GM19452 (cell line): ENCODE results near the gene CCBE1.
"Not testable (repeated sequence)": the region's sequence is repeated elsewhere in the genome, so short reads cannot be mapped to it uniquely, and the experiment has no call there.

Experiments used
- ATAC-seq: cut with Tn5 transposase; IDR thresholded peaks from one replicate; pipeline ENCODE4 v1.9.1; 2021; ENCODE audit not compliant: unreplicated experiment

The CCBE1 gene

GRCh38 chr18:59550174-59550516 lies 147.1 kb downstream of the CCBE1 start:
- ATAC-seq: no peak

DNA sequence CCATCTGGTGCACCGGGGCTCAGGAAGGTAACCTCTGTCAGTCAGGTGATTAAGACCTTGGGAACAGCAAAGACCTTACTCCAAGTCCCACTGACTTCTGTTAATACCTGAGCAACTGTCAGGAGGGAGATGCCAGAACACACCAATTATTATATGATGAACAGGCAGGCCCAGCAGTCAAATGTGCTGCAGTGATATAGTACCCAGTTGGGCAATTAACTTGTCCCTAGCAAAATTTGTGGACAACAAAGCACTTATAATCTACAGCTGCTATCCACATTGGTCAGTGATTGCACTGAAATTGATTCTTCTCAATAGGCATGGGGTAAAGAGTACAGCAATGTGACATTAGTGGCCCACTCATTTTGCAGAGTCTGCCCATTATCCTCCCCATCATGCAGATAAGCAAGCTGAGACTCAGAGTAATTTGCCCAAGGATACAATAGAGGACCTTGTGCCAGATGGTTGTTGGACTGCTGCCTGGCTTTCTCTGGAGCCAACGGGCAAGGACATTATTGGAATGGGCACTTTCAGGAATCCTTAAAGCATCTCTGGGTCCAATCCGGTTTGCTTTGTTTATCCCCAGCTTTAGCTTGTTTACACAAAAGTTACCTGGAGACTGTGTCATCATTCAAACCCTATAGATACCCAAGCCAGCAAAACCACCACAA lies 147.6 kb downstream of the CCBE1 start:
- ATAC-seq: no peak

- no peak for ATAC-seq
These were observed 149.5 kb downstream of the CCBE1 start for GRCh38 chr18:59547581-59548182.

- ATAC-seq: no peak
These were observed 151.0 kb downstream of the CCBE1 start for GRCh38 chr18:59546188-59546587.

DNA sequence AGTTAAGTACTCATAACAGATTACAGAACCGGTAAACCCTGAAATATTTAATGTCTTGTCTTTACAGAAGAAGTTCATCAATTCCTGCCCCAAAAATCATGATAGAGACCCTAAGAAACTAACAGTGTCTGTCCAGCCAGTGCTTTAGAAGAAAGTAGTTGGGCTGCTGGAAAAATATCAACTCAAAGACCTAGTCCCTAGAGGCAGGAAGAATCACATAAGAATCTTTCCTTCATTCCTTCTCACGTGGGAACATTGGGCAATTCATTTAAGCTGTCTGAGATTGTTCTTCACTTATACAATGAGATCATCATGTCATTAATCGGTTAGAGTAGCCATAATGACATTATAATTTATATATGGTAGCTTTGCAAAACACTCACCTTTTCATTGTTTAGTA lies 156.4 kb downstream of the CCBE1 start:
- no peak for ATAC-seq

DNA sequence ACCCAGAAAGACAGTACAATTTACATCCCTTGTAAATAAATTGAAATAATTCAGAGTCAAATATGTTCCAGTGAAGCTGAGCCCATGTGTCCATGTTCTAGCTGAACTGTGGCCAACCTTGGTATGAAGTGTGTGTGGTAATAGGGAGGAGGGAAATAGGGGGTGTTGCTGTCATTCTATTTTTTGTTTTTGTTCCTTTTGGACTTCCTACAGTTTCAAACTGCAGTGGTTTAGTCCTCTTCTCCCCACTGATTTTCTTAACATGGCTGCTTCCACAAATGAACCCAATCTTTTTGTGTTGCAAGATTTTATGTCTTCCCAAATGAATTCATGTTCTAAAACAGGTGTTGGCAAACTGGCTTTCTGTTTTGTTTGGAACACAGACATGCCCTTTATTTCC lies 156.9 kb downstream of the CCBE1 start:
- ATAC-seq: no peak

DNA sequence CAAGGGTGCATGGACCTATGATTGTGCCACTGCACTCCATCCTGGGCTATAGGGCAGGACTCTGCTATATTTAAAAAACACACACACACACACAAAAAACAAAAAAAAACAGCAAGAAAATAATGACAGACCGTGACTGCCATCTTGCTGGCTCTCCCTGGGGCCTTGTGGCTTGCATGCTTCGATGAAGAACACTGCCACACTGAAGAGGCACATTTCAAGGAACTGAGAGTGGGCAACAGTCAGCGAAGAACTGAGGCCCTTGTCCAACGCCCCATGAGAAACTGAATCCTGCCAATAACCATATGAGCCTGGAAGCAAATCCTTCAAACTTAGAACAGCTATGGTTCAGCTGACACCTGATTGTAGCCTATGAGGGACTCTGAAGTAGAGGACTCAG lies 158.1 kb downstream of the CCBE1 start:
- no peak for ATAC-seq

DNA sequence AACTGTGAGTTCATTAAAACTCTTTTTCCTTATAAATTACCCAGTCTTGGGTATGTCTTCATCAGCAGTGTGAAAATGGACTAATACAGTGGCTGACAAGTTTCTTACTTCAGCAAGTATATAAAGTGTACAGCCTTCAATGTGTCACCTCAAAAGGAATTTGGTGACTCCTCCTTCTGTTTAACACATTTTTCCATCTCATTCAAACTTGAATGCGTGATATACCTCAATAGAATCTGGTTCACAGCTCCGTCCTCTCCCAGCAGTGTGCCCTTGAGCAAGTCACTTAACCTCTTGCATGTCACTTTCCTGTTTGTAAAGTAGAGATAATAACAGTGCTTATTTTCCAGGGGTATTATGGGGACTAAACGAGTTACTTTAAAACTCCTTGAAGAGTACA lies 159.6 kb downstream of the CCBE1 start:
- no peak for ATAC-seq

DNA sequence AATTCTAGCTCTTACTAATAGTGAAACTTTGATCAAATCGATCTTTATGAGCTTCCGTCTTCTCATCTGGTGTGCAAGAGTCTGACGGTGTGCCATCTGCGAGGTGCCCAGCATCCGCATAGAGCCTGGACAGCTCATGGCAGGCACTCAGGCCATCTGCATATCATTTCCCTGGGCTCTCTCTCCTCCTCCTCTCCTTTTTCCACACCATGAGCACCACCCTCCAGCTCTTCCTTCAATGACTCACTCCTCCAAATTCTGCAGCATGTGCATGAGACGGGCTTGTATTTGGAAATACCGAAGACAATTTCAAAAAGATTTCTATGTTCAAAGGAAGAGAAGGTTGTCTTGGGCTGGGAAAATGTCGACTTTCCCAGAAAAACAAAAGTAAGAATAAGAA lies 161.1 kb downstream of the CCBE1 start:
- no peak for ATAC-seq

DNA sequence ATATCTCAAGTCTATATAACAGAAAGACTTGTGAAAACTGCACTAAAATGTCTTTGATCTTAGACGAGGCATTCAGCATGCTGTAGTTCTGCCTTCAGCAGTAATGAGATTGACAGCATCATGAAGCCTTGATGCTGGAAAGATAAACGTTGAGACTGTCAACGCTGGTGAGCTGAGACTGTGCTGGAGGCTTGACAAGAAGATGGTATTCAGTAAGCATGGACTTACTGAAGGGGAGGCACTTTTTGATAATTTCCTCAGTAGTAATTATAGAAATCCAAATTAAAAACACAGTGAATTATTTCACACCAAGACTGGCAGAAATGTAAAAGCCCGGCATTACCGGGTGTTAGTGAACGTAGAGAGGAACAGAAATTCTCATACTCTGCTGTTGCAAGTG lies 162.2 kb downstream of the CCBE1 start:
- ATAC-seq: no peak

GRCh38 chr18:59528866-59529265 lies 168.4 kb downstream of the CCBE1 start:
- no peak for ATAC-seq

DNA sequence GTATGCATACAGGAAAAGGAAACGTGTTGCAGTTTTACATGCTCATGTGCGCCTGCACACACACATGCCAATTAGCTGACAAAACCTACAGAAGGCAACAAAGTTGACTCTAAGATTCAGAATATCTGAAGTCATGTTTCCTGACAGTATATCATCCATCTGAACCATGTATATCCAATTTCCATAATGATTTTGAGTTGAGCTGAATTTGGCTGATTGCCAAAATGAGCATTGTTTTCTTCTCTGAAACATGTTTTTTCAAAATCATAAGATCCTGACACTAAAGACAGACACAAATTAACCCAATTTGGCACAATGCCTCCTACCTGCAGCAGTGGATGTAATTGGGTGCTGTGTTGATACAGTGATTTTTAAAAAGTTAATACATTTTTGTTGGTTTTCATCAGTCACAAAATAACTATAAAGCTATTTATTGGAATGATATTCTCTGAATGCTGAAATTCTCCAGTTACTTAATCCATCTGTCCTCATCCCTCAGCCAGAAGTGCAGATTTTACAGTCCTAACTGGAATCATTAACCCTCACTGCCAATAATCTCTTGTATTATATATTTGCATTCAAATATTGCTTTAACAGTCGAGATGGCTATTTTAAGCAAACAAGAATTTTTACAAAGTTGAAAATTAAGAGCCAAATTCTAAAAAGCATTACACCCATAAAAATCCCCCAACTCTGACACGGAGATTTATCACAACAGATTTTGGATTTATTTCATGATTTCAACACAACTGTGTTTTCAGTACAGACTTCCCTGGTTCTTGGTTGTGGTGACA lies 176.5 kb downstream of the CCBE1 start:
- ATAC-seq: no peak

DNA sequence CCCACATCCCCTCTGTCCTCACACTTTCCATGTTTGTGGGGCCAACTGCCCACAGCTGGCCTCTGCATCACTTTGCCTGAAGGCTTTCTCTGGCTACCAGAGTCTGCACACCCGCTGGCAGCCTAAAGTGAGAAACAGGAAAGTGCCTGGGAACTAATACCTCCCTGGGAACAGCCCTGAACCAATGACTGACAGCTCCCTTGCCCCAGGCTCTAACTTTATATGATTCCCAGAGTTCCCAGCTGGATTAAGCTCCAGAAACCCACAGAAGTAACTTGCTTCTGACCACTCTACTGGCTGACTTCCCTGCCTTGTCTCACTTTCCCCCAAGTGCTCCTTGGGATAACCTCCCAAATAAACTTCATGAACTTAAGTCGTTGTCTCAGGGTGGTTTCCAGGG lies 178.5 kb downstream of the CCBE1 start:
- no peak for ATAC-seq

DNA sequence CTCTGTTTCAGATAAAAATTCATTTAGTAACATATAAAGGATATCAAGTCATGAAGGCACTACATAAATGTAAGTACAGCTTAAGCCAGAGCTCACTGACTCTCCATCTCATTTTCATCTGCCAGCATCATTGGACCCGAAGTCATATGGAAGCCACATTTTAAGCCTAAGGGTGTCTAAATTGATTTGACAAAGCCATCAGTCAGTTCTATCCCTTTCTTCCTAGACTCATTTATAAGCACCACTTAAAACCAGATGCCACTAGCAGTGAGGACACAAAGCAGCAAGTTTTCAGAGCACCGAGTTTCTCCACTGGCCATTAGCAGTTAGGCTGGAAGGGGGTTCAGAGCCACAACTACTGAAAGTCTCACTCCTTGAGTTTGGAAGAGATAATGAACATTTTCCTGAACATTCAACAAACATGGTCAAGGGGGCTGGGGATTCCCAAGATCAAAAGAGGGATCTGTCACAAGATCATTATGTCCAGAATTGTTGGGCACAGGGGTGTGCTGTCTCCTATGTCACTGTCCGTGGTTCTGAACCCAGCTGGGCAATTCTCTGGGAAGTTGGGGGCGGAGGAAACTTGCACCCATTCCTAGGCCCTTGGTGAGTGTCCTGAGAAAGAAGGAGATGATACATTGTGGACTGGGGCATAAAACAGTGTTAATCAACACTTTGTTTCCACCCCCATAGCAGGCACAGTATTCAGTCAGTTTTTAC lies 179.6 kb downstream of the CCBE1 start:
- no peak for ATAC-seq

DNA sequence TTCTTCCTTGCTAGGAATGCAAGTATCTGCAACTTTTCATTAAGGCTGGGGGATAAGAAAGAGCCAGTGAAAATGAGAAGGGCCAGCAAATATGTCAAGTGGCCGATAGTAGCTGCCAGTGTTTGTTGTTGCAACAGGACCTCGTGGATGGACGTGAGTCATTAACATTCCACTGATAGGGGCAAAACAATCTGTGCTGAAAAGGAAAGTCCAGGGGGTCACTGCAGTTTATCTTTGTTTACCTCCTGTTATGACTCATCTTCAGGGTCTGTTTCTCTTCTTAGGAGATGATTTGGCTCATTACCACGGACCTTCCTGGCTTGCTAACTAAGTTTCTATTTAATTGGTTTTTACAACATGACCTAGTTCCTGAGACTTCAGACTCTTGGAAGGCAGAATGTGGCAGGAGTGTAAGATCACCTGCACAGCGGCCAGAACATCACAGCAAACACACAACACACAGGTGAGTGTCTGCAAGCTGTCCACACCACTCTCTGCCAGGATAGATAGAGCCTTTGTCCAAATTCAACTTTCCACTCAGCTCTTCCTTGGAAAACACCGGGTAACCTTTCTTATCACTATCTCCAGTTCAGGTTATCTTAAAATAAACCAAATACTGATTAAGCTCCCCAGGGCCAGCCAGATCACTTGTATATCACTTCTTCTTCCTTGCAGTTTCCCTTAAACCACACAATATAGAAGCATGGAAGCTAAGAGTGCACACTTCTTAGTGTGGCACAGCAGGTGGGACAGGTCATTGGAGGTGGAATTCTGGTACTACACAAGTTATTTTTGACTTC lies 180.7 kb downstream of the CCBE1 start:
- ATAC-seq: no peak

DNA sequence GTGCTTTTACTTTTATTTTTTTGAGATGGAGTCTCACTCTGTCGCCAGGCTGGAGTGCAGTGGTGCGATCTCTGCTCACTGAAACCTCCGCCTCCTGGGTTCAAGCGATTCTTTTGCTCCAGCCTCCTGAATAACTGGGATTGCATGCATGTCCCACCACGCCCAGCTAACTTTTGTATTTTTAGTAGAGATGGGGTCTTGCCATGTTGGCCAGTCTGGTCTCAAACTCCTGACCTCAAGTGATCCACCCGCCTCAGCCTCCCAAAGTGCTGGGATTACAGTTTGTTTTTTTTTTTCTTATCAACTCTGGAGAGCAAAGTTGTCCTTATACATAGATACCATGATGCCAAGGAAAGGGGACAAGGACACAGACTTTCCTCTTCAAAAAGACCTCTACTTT lies 181.3 kb downstream of the CCBE1 start:
- ATAC-seq: not testable (repeated sequence)

GRCh38 chr18:59515147-59515546 lies 182.1 kb downstream of the CCBE1 start:
- ATAC-seq: no peak

DNA sequence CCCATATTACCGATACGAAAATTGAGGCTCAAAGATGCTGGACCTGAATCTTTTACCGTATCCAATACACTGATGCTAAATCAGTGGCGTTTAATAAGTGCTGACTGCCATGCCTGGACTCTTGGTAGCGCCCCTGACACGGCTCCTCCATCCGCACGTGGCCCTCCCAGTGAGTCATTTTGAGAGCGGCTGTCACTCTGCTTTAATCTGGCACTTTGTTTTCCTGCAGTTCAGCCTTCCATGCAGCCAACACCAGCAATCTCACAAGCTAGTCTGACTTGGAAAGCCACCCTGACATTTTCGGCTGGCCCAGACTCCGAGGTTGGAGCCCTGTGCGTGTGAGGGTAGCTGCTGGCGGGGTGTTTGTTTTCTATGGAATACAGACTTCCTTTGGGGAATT lies 183.0 kb downstream of the CCBE1 start:
- no peak for ATAC-seq

DNA sequence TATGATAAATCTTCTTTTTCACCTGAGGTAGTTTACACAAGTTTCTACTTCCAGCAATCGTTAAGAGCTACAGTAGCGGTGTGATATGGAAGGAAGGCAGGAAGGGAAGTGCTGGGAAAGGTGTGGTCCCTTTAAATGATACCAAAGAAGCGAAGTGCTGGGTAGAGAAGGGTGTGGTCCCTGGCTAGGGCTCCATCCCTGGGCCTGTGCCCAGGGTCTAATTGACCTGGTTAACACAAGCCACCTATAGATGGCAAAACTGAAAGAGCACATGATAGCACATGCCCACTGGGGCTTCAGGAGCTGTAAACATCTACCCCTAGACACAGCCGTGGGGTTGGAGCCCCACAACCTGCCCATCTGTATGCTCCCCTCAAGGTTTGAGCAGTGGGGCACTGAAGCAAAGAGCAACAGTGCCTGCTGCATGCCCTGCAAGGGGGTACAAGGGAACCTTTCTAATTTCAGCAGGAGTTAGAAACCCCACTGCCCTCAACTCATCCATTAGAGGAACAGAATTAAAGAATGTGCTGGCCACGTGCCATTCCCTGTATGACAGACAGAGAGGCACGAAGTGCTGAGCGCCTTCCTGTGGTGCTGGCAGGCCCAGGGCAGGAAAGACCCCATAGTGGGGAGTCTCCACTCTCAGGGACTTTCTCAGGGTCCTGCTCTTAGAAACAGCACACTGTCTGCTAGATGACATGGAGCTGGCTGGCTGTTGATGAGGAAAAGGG lies 185.0 kb downstream of the CCBE1 start:
- ATAC-seq: no peak
